ENCODE results near the gene JPT2.

JPT2 gene

GRCh38 chr16:1653023-1653422 is 25.1 kb upstream of the JPT2 start:
- DNase-seq: no peak

GRCh38 chr16:1654505-1655268 is 23.4 kb upstream of the JPT2 start:
- no peak for DNase-seq

- no peak for DNase-seq
Observed at GRCh38 chr16:1655269-1655807, 22.7 kb upstream of the JPT2 start.

GRCh38 chr16:1655909-1656807 is 21.9 kb upstream of the JPT2 start:
- no peak for DNase-seq

GRCh38 chr16:1656808-1657617 is 21.1 kb upstream of the JPT2 start:
- no peak for DNase-seq

GRCh38 chr16:1657841-1658240 is 20.2 kb upstream of the JPT2 start:
- no peak for DNase-seq

- no peak for DNase-seq
Observed at GRCh38 chr16:1659031-1659430, 19.0 kb upstream of the JPT2 start.

- DNase-seq: no peak
Observed at GRCh38 chr16:1661826-1662225, 16.3 kb upstream of the JPT2 start.

- DNase-seq: no peak
Observed at GRCh38 chr16:1662543-1662942, 15.5 kb upstream of the JPT2 start.

- no peak for DNase-seq
Observed at GRCh38 chr16:1665829-1666228, 12.2 kb upstream of the JPT2 start.

- DNase-seq: no peak
Observed at GRCh38 chr16:1666316-1666715, 11.8 kb upstream of the JPT2 start.

GRCh38 chr16:1667271-1667670 is 10.8 kb upstream of the JPT2 start:
- DNase-seq: no peak

GRCh38 chr16:1667916-1668315 is 10.2 kb upstream of the JPT2 start:
- no peak for DNase-seq

GRCh38 chr16:1668612-1669319 is 9.3 kb upstream of the JPT2 start:
- DNase-seq: no peak

GRCh38 chr16:1669698-1670097 is 8.4 kb upstream of the JPT2 start:
- no peak for DNase-seq

GRCh38 chr16:1670371-1670770 is 7.7 kb upstream of the JPT2 start:
- no peak for DNase-seq

- DNase-seq: no peak
Observed at GRCh38 chr16:1670866-1671265, 7.2 kb upstream of the JPT2 start.

- DNase-seq: no peak
Observed at GRCh38 chr16:1673424-1674151, 4.5 kb upstream of the JPT2 start.

- DNase-seq: no peak
Observed at GRCh38 chr16:1674306-1674705, 3.8 kb upstream of the JPT2 start.

- DNase-seq: no peak
Observed at GRCh38 chr16:1674751-1675664, 3.1 kb upstream of the JPT2 start.

GRCh38 chr16:1676661-1677060 is 1.4 kb upstream of the JPT2 start:
- no peak for DNase-seq

Data from MV-4-11 (cell line).